Left lung (tissue), 10 donors: Measurements from ENCODE around the gene ANKRD13D. TPM values are rescaled to one million over a fixed set of nuclear protein-coding genes. Genes with fewer than 3 reads are reported as not detected.
"Not testable (repeated sequence)": the region's sequence is repeated elsewhere in the genome, so short reads cannot be mapped to it uniquely, and the experiment has no call there.

Experiments
- ATAC-seq: fragments of 200-7000 bp; cut with Tn5 transposase; one replicate; pipeline ENCODE4 v1.9.1; 2020; ENCODE audit warnings: moderate library complexity
- DNase-seq, 4 donors: peaks; one replicate each; pipeline ENCODE4 v3.0.0-alpha.2; 2013 to 2020
- H3K27ac ChIP-seq, 2 donors: fragments of 200-600 bp; sonication (generic) in 1 of 2; one replicate each; pipeline versions ENCODE4 v1.5.0 to v1.8.0; 2020 to 2021
- H3K27me3 ChIP-seq, 2 donors: fragments of 200-600 bp; sonication (generic) in 1 of 2; one replicate each; pipeline versions ENCODE4 v1.5.0 to v1.8.0; 2020 to 2021
- H3K36me3 ChIP-seq, 2 donors: fragments of 200-600 bp; sonication (generic) in 1 of 2; one replicate each; pipeline versions ENCODE4 v1.5.0 to v1.8.0; 2020 to 2021
- H3K4me1 ChIP-seq, 2 donors: fragments of 200-600 bp; one replicate each; pipeline ENCODE4 v1.8.0; 2021
- H3K4me3 ChIP-seq, 2 donors: fragments of 200-600 bp; sonication (generic) in 1 of 2; one replicate each; pipeline versions ENCODE4 v1.5.0 to v1.8.0; 2020 to 2021; ENCODE audit warnings: mild to moderate bottlenecking in 1 of 2
- H3K9me3 ChIP-seq, 2 donors: fragments of 200-600 bp; sonication (generic) in 1 of 2; one replicate each; pipeline versions ENCODE4 v1.5.0 to v1.8.0; 2020 to 2021
- intact Hi-C, 2 donors: fragments of 100-400 bp; cut with DNase I; formaldehyde crosslinking; loops; one replicate each; pipeline versions ENCODE4 v1.11.2 to v1.14.2; 2022
- polyA plus RNA-seq, 6 donors: library from polyadenylated mRNA; unstranded; fragments of 120-200 nt; gene quantifications; one replicate each; pipeline ENCODE4 v1.2.1, GENCODE V29; 2013; ENCODE audit not compliant: insufficient read length in 6 of 6
- total RNA-seq, 2 donors: library from RNA; stranded (reverse); fragmentation: NEBNext Ultra II Directional; extraction: Animal tissue kit (Norgen Biotek cat#: 25700); gene quantifications; one replicate each; pipeline ENCODE4 v1.2.1, GENCODE V29; 2021
- TF ChIP-seq, protein P1 (sequence below), 2 donors: fragments of 200-600 bp; sonication (generic) in 1 of 2; IDR thresholded peaks; one replicate each; pipeline versions ENCODE4 v1.5.0 to v1.8.0; 2021; ENCODE audit warnings: antibody characterized with exemption in 2 of 2
- donor health status: DM: no; HTN: yes; CAD: no.
- donor health status: DM: no; HTN: no; CAD: no.

ANKRD13D gene
- total and polyA plus RNA-seq, 8 donors, result 34.5 to 81.2 (median 50.3) TPM

DNA sequence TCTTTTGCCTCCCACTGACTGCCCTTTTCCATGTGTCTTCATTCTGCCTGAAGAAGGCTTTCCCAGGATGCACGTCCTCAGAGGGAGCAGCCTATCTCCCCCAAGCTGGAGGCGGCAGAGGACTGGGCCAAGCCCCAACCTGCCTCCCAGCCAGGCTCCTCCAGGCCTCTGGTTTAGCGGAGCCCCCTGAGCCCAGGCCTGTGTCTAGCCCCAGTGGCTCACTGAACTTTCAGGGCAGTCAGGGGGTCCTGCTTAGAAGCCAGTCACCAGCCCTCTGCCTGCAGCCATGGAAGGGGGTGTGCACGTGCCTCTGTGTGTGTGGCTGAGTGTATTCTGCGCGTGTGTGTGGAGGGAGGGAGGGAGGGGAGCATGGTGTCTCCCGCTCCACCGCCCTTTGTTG lies 33.2 kb upstream of the ANKRD13D start:
- no peak for DNase-seq
- Histone ChIP-seq H3K4me1 (peaks cover 3 to 26% of the 10 kb centered on the region in 2 donors), H3K27ac (no peak overlapping the region), H3K4me3 (no peak overlapping the region), H3K27me3 (no peaks in the 10 kb centered on the region), H3K9me3 (no peaks in the 10 kb centered on the region), H3K36me3 (peaks cover 0 to 67% of the 10 kb centered on the region in 2 donors)
- intact Hi-C loops, result no loop called here
- TF ChIP-seq, protein P1, sequence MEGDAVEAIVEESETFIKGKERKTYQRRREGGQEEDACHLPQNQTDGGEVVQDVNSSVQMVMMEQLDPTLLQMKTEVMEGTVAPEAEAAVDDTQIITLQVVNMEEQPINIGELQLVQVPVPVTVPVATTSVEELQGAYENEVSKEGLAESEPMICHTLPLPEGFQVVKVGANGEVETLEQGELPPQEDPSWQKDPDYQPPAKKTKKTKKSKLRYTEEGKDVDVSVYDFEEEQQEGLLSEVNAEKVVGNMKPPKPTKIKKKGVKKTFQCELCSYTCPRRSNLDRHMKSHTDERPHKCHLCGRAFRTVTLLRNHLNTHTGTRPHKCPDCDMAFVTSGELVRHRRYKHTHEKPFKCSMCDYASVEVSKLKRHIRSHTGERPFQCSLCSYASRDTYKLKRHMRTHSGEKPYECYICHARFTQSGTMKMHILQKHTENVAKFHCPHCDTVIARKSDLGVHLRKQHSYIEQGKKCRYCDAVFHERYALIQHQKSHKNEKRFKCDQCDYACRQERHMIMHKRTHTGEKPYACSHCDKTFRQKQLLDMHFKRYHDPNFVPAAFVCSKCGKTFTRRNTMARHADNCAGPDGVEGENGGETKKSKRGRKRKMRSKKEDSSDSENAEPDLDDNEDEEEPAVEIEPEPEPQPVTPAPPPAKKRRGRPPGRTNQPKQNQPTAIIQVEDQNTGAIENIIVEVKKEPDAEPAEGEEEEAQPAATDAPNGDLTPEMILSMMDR (IDR thresholded peaks at IDR 0.05), result no peak
- ATAC-seq, result no peak

DNA sequence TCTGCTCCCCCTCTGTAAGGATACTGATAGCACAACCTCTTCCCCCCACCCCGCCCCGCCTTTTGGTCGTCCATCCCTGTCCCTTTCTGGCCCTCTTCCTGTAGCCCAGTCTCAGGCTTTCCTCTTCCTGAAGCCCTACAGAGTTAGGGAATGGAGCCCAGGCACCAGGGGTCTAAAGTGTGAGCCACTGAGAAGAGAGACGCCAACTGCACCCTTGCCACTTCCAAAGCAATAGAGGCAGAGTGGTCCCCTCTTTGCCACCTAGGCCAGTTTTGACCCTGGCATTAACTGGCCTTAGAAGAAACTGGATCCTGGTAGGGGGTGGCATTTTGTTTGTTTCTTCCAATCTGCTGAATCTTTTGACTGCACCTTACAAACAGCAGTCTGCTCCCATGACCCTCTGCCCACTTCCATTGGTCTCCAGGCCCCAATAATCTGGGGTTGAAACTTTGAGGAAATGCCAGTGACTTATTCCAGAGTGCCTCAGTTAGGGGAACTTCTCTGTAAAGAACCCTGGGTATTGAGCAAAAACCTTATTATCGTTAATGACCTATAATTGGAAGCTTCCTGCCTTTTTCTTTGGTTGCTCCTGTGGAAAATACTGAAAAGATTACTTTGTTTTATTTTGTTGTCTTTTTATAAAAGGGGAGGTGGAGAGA lies 32.5 kb upstream of the ANKRD13D start:
- intact Hi-C loops, result no loop called here
- Histone ChIP-seq H3K27ac (no peak overlapping the region), H3K27me3 (peaks cover 0 to 4% of the 10 kb centered on the region in 2 donors), H3K36me3 (peaks cover 0 to 59% of the 10 kb centered on the region in 2 donors), H3K9me3 (no peaks in the 10 kb centered on the region), H3K4me1 (peaks cover 3 to 33% of the 10 kb centered on the region in 2 donors), H3K4me3 (no peak overlapping the region)
- TF ChIP-seq, protein P1 (IDR thresholded peaks at IDR 0.05), result no peak
- DNase-seq (no peak), ATAC-seq (no peak)

DNA sequence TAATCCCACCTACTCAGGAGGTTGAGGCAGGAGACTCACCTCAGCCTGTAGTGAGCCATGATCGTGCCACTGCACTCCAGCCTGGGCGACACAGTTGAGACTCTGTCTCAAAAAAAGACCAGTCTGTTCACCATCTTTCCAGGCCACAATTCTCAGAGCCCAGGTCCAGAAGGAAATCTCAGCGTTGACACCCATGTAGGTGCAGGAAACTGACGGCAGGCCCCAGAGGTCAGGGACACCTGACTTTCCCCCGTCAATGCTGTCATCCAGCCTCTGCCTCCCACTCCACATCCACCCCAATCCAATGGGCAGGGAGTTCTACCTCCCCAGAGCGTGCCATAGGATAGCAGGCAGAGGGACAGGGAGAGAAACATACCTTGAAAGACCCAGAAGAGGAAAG lies 28.7 kb upstream of the ANKRD13D start:
- Histone ChIP-seq H3K4me3 (no peak overlapping the region), H3K27me3 (peaks cover 0 to 6% of the 10 kb centered on the region in 2 donors), H3K9me3 (no peaks in the 10 kb centered on the region), H3K4me1 (peaks cover 16 to 38% of the 10 kb centered on the region in 2 donors), H3K36me3 (peaks cover 0 to 21% of the 10 kb centered on the region in 2 donors), H3K27ac (no peak overlapping the region)
- intact Hi-C loops, result loop anchor here in 1 of 2 donors (5.0 kb wide), 1 partner anchor 117 kb away; no protein-coding TSS in a partner anchor
- TF ChIP-seq, protein P1 (IDR thresholded peaks at IDR 0.05), result no peak
- ATAC-seq (no peak), DNase-seq (no peak)

DNA sequence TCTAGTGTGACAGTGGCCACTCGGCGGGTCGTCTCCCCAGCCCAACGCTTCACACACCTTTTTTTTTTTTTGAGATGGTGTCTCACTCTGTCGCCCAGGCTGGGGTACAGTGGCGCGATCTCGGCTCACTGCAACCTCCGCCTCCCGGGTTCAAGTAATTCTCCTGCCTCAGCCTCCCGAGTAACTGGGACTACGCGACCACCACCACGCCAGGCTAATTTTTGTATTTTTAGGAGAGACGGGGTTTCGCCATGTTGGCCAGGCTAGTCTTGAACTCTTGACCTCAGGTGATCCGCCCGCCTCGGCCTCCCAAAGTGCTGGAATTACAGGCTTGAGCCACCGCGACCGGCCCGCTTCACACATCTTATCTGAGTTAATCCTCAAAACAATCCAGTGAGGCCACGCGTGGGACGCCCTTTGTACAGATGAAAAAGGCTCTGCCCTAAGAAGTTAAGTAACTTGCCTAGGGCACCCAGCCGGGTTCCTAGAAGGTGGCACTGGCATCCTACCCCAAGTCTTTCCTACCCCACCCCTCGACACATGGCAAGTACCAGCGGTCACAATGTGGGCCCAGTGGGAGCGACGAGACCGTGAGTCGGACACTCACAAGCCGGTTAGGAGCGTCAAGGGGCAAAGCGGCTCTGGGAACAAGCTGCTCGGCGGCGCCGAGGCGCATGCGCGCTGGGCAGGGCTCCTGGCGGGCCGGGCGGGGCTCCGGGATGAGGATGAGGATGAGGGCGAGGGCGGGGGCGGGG lies 28.0 kb upstream of the ANKRD13D start:
- not testable (repeated sequence) for H3K27me3 ChIP-seq, H3K9me3 ChIP-seq, H3K27ac ChIP-seq
- Histone ChIP-seq H3K4me1 (peaks cover 18 to 45% of the 10 kb centered on the region in 2 donors), H3K4me3 (peak overlapping the region; percentile 1 to 22), H3K36me3 (peaks cover 0 to 15% of the 10 kb centered on the region in 2 donors)
- DNase-seq, result peak in 2 of 4 donors; percentile 69 to 93
- peak; percentile 38 for ATAC-seq
- intact Hi-C loops, result loop anchor here in 1 of 2 donors (5.0 kb wide), 1 partner anchor 116 kb away; no protein-coding TSS in a partner anchor

DNA sequence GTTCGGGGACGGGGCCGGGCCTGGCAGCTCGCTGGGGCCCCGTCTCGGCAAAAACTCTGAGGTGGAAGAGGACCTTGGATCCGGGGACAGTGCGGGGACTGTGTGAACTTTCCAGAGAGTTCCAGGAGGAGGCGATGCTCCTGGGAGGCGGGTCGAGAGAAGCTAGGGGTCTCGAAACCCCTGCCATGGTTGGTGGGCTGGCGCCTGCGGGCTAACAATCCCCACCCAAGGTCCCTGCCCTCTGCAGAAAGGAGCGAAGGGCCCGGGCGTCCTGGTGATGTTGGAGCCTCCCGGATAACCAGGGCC lies 27.5 kb upstream of the ANKRD13D start:
- H3K27me3 ChIP-seq, result peaks cover 0 to 6% of the 10 kb centered on the region in 2 donors
- H3K4me1 ChIP-seq, result peaks cover 18 to 45% of the 10 kb centered on the region in 2 donors
- intact Hi-C loops, result loop anchor here in 1 of 2 donors (5.0 kb wide), 1 partner anchor 116 kb away; no protein-coding TSS in a partner anchor
- TF ChIP-seq, protein P1 (IDR thresholded peaks at IDR 0.05), result no peak
- peak overlapping the region; percentile 1 to 22 for H3K4me3 ChIP-seq
- no peak overlapping the region for H3K27ac ChIP-seq
- H3K36me3 ChIP-seq, result peaks cover 0 to 10% of the 10 kb centered on the region in 2 donors
- H3K9me3 ChIP-seq, result no peaks in the 10 kb centered on the region
- ATAC-seq (no peak), DNase-seq (no peak)
